Mesodermal cell (in vitro differentiated cells): ENCODE results near the gene CPSF3.

Experiments used
- H3K27ac ChIP-seq: 2 replicates; pipeline ENCODE4 v1.7.0; 2013; ENCODE audit warnings: mild to moderate bottlenecking, low read depth, low read length, moderate library complexity; ENCODE audit not compliant: severe bottlenecking
- H3K36me3 ChIP-seq: 2 replicates; pipeline ENCODE4 v1.7.1; 2013; ENCODE audit warnings: mild to moderate bottlenecking, low read length, moderate library complexity; ENCODE audit not compliant: control insufficient read depth, insufficient read depth
- H3K4me1 ChIP-seq: one replicate; pipeline ENCODE4 v1.7.1; 2013; ENCODE audit warnings: mild to moderate bottlenecking, low read length; ENCODE audit not compliant: insufficient read depth, control insufficient read depth, poor library complexity, severe bottlenecking
- H3K4me3 ChIP-seq: 2 replicates; pipeline ENCODE4 v1.7.0; 2013; ENCODE audit warnings: low read length, control low read depth, mild to moderate bottlenecking; ENCODE audit not compliant: insufficient read depth, poor library complexity, severe bottlenecking; ENCODE audit errors: extremely low read depth
- H3K9me3 ChIP-seq: 2 replicates; pipeline ENCODE4 v1.7.1; 2013; ENCODE audit warnings: mild to moderate bottlenecking, low read length, moderate library complexity; ENCODE audit not compliant: control insufficient read depth
- WGBS, 2 experiments: methylation state at CpG; one replicate each; pipeline ENCODE4 v1.1.5; 2013; ENCODE audit warnings: missing lambda C conversion rate in 2 of 2; ENCODE audit not compliant: insufficient coverage in 2 of 2; 5-methylcytosine and 5-hydroxymethylcytosine counted together

The CPSF3 gene

GRCh38 chr2:9422321-9423099 lies 944 bp upstream of the CPSF3 start:
- WGBS, 2 experiments: 4 to 5% methylated on average over 39 of the region's 42 CpGs

DNA sequence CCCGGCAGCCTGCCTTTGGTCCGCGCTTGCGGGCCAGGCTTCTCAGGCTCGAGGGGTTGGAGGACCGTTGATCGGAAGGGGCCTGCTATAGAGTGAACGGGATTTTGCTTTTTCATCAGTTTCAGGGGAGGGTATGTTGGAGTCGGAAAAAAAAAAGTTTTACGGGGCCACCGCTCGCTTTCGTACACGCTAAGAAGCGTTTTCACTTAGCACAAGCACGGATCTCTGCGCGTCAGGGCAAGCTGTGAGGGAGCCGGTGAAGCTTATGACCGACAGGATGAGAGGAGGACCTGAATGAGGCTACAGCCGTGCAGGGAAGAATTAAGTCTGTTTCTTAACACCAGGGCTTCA lies 443 bp downstream of the CPSF3 start:
- Histone ChIP-seq H3K9me3 (no peaks in the 10 kb centered on the region), H3K36me3 (peaks cover 20% of the 10 kb centered on the region), H3K4me3 (peak overlapping the region; percentile 92), H3K4me1 (peaks cover 3% of the 10 kb centered on the region), H3K27ac (peak overlapping the region; percentile 89)
- 0 to 2% methylated on average over 17 to 20 of the region's 21 CpGs for WGBS, 2 experiments

More at GRCh38 chr2:9422321-9423099, 944 bp upstream of the CPSF3 start:
- H3K4me1 ChIP-seq: peaks cover 3% of the 10 kb centered on the region
- peak overlapping the region; percentile 92 for H3K4me3 ChIP-seq
- no peaks in the 10 kb centered on the region for H3K9me3 ChIP-seq
- peaks cover 31% of the 10 kb centered on the region for H3K36me3 ChIP-seq
- H3K27ac ChIP-seq: no peak overlapping the region

- H3K27ac ChIP-seq: no peak overlapping the region
- H3K36me3 ChIP-seq: peaks cover 19% of the 10 kb centered on the region
- no peaks in the 10 kb centered on the region for H3K9me3 ChIP-seq
- H3K4me3 ChIP-seq: peak overlapping the region; percentile 92
- peaks cover 3% of the 10 kb centered on the region for H3K4me1 ChIP-seq
- WGBS, 2 experiments: 80 to 87% methylated on average over 8 to 9 of the region's 11 CpGs
Observed at GRCh38 chr2:9424447-9425164, 1.2 kb downstream of the CPSF3 start.

DNA sequence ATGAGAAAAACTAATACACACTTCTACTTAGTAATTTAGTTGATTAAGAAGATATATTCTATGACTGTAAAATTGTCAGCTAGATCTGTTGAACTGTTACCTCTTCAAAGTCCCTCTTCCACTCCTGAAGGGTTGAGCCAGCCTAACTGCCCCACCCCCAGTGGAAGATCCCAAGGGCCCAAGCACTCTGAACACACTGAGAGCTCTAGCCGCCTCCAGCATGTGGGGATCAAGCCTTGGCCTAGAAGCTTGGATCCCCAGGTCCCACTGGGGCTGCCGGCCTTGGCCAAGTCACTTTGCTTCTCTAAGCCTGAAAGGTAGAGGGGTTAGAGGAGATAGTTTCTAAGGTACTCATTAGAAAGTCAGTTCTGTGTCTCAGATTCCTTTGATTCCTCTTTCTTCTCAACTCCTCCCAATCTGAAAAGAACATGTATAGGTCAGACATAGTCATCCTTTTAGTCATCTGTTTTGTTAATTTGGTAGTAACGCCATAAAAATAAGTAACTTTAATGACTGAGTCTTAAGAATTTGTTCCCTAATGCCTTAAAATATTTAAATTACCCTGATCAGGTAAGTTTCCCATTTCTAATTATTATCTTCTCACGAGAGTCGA lies 5.6 kb downstream of the CPSF3 start:
- Histone ChIP-seq H3K4me3 (no peak overlapping the region), H3K36me3 (peaks cover 59% of the 10 kb centered on the region), H3K9me3 (no peaks in the 10 kb centered on the region), H3K4me1 (peaks cover 3% of the 10 kb centered on the region), H3K27ac (no peak overlapping the region)
- WGBS, 2 experiments: 92% methylated on average over 1 of the region's 5 CpGs; no CpG with 5 or more reads in 1 of the 2 experiments

DNA sequence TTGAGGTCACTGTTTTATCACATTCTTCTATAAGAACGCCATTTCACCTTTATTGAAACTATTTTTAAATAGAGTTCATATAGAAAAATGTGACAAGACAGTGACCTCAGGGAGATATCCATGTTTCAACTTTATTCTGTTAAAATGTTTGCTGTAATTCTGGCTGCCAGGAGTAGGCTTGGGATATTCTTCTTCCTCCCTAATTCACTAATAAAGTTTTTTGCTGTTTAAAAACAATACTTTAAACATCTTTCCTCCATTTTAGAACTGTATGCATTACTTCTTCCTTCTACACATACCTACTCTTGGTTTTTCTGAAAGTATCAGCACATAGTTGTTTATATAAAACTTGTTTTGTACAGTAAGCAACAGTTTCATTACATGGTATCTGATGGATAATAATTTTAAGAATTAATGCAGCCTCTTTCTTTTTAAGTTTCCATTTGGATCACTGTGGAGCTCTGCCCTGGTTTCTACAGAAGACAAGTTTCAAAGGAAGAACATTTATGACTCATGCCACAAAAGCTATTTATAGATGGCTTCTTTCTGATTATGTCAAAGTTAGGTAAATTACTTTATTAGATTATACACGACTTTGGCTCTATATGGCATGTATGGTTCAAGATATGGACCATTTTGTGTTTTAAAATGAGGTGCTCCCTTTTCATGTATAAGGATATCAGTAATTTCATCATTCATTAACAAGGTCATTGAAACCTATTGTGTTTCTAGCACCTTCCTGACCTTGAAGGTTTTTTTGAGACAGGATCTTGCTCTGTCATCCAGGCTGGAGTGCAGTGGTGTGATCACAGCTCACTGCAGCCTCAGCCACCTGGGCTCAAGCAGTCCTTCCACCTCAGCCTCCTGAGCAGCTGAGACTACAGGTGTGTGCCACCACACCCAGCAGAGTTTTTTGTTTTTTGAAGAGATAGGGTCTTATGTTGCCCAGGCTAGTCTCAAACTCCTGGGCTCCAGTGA lies 7.2 kb downstream of the CPSF3 start:
- H3K4me1 ChIP-seq: no peaks in the 10 kb centered on the region
- no peak overlapping the region for H3K27ac ChIP-seq
- WGBS, 2 experiments: no CpG with 5 or more reads among the region's 2 CpGs
- no peak overlapping the region for H3K4me3 ChIP-seq
- H3K36me3 ChIP-seq: peaks cover 71% of the 10 kb centered on the region
- H3K9me3 ChIP-seq: no peaks in the 10 kb centered on the region

- Histone ChIP-seq H3K9me3 (no peaks in the 10 kb centered on the region), H3K4me1 (no peaks in the 10 kb centered on the region), H3K36me3 (peaks cover 87% of the 10 kb centered on the region), H3K27ac (no peak overlapping the region), H3K4me3 (no peak overlapping the region)
- 100% methylated on average over 2 of the region's 2 CpGs; no CpG with 5 or more reads in 1 of the 2 experiments for WGBS, 2 experiments
Observed at GRCh38 chr2:9434489-9434888, 11.0 kb downstream of the CPSF3 start.

- Histone ChIP-seq H3K9me3 (no peaks in the 10 kb centered on the region), H3K4me1 (no peaks in the 10 kb centered on the region), H3K4me3 (no peak overlapping the region), H3K27ac (no peak overlapping the region), H3K36me3 (peaks cover 83% of the 10 kb centered on the region)
- 100% methylated on average over 1 of the region's 1 CpG; no CpG with 5 or more reads in 1 of the 2 experiments for WGBS, 2 experiments
Observed at GRCh38 chr2:9439536-9439935, 16.1 kb downstream of the CPSF3 start.

GRCh38 chr2:9440058-9440727 lies 16.7 kb downstream of the CPSF3 start:
- Histone ChIP-seq H3K36me3 (peaks cover 83% of the 10 kb centered on the region), H3K27ac (no peak overlapping the region), H3K4me3 (no peak overlapping the region), H3K4me1 (no peaks in the 10 kb centered on the region), H3K9me3 (no peaks in the 10 kb centered on the region)
- no CpG with 5 or more reads among the region's 1 CpG for WGBS, 2 experiments

DNA sequence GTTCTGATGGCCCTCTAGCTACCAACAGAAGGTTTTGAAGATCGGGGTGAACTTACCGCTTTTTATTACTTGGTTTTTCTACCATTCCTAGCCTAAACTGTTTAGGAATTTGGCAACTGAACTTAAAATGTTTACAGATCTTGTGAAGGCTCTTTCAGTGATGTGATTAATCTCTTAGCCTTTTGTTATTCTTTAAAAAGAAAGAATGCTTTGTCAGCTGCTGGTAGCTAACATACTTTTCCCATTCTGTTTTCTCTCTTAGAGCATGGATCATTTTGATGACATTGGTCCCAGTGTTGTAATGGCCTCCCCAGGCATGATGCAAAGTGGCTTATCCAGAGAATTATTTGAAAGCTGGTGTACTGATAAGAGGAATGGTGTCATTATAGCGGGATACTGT lies 18.1 kb downstream of the CPSF3 start:
- 89 to 100% methylated on average over 1 of the region's 3 CpGs for WGBS, 2 experiments
- Histone ChIP-seq H3K36me3 (peaks cover 85% of the 10 kb centered on the region), H3K4me1 (no peaks in the 10 kb centered on the region), H3K4me3 (no peak overlapping the region), H3K9me3 (no peaks in the 10 kb centered on the region), H3K27ac (no peak overlapping the region)
